GM20000 (cell line): ENCODE measurements around the gene IFI27L2.

Source experiments
- DNase-seq: peaks from one replicate; pipeline ENCODE4 v3.0.0; 2012; ENCODE audit warnings: low spot score
- TF ChIP-seq, protein P1 (sequence below): IDR thresholded peaks from 2 replicates; pipeline ENCODE4 v1.5.1; 2012; ENCODE audit warnings: mild to moderate bottlenecking, control low read depth; ENCODE audit errors: extremely low read depth, missing control alignments

Gene IFI27L2

DNA sequence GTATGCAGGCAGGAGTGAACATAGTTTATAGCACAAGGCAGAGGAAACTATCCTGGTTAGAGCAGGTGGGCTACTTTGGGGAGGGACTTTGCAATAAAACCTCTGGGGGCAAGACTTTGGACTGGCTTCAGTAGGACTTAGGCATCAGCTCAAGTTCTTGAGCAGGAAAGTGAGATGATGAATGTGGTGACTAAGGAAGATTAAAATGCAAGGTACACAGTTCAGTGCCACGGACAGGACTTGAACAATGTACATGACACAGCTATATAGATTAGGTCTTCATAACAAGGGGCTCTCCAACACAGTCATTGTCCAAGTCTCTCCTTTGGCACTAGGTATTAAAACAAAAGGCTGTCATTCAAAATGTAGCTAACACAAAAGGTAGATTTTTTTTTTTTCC, 23.3 kb upstream of the IFI27L2 start:
- TF ChIP-seq, protein P1, sequence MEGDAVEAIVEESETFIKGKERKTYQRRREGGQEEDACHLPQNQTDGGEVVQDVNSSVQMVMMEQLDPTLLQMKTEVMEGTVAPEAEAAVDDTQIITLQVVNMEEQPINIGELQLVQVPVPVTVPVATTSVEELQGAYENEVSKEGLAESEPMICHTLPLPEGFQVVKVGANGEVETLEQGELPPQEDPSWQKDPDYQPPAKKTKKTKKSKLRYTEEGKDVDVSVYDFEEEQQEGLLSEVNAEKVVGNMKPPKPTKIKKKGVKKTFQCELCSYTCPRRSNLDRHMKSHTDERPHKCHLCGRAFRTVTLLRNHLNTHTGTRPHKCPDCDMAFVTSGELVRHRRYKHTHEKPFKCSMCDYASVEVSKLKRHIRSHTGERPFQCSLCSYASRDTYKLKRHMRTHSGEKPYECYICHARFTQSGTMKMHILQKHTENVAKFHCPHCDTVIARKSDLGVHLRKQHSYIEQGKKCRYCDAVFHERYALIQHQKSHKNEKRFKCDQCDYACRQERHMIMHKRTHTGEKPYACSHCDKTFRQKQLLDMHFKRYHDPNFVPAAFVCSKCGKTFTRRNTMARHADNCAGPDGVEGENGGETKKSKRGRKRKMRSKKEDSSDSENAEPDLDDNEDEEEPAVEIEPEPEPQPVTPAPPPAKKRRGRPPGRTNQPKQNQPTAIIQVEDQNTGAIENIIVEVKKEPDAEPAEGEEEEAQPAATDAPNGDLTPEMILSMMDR = no peak
- no peak for DNase-seq

DNA sequence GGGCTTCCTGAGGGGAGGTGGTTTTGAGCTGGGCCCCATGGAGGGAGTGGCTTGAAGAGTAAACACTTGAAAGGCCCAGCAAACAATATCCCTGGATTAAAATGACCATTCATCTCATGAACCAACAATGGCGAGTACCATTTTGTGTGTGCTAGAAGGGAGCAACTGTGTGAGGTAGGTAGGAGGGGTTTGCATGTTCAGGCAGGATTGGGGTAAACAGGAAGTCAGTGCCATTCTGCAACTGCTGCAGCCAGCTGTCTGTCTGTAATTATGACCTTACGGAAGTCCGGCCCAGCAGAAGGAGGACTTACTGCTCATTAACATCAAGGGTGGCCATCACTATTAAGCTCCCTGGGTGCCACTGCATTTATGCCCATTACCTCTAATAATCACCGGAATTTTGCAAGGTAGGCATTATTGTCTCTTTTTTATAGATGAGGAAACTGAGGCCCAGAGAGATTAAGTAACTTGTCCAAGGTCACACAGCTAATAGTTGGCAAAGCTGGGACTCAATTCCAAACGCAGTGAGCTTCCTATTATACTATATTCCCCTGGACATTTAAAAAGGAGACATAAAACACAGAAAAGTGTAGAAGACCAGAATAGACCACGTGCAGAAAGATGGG, 16.6 kb upstream of the IFI27L2 start:
- TF ChIP-seq, protein P1 = no peak
- no peak for DNase-seq

DNA sequence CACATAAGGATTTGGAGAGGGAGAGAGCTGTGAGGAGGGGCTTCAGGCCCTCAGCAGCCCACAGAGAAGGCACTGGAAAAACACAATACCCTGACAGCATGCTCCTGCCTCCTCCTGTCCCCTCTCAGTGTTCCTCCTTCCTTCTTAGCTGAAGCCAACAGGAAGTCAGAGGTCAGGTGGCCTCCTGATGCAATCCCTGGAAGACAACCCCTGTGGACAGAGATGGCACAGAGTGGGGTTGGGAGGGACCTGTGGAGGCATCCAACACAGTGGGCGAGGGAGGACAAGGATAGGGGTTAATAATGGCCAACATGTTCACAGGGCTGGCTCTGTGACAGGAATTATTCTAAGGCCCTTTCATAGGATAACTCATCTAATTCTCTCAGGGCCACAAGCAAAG, 15.4 kb upstream of the IFI27L2 start:
- TF ChIP-seq, protein P1 = no peak
- no peak for DNase-seq

DNA sequence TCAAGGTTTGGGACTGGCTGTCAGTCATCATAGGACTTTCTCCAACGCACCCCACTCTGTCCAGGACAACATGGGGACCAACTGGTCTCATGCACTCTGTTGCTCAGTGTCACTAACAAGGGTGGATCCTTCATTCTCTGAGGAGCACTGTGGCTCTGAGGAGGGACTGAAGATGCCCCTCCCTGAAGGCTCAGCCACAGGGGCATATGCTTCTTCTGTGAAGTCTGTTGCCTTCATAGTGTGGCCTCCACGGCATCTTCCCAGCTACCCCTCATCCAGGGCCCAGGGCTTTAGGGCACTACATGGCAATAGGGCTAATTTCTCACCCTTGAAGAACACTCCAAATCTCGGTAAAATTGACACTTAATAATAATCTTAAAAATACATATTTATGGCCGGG, 14.3 kb upstream of the IFI27L2 start:
- DNase-seq = no peak
- TF ChIP-seq, protein P1 = no peak

DNA sequence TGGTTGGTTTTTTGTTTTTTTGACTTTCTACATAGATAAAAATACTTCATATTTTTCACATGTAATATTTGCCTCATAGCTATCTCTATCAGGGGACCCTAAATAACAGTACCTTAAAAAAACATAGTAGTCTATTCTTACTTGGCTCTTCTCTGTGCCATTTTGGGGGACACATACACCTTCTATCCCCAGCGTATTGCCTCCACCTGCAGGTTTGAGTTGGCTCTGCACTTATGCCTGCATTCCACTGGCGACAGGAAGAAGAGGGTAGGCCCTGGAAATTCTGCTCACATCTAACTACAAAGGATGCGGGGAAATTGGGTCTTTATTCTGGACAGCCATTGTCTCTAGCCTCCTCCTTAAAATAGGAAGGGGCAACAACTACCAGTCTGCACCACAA, 13.8 kb upstream of the IFI27L2 start:
- DNase-seq = no peak
- TF ChIP-seq, protein P1 = no peak

DNA sequence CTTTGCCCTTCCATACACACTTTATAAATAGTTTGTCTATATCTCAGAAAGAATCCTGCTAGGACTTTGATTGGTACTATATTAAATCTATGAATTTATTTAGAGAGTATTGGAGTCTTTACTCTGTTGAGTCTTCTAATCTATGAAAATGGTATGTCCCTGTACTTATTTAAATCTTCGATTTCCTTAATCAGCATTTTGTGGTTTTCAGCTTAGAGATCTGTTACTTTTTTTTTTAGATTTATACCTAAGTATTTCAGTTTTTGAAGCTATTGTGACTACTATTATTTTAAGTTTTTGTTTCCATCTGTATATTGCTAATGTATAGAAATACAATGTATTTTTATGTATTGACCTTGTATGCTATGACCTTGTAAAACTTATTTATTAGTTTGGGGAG, 13.4 kb upstream of the IFI27L2 start:
- DNase-seq = no peak
- TF ChIP-seq, protein P1 = no peak

DNA sequence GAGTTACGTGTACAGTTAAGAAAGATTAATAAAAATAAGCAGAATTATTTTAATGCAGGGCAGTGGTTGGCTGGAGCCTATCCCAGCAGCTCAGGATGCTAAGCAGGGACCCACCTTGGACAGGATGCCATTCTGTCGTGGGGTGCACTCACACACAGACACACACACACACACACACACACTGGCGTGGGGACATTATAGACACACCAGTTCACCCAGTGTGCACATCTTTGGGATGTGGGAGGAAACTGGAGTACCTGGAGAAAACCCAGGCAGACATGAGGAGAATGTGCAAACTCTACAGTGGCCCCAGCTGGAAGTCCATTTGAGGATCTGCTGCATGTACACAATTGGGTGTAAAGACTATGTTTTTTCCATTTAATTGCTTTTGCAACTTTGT, 12.8 kb upstream of the IFI27L2 start:
- TF ChIP-seq, protein P1 = no peak

More for the DNA sequence above, 12.8 kb upstream of the IFI27L2 start:
- DNase-seq = no peak
